GM19193 (cell line): ENCODE data around the gene CSTPP1.

ENCODE experiments used
- POLR2A ChIP-seq: IDR thresholded peaks from 4 replicates; pipeline ENCODE4 v1.6.1; 2011; ENCODE audit not compliant: insufficient read depth, insufficient read length; ENCODE audit errors: extremely low read depth

The CSTPP1 gene

DNA sequence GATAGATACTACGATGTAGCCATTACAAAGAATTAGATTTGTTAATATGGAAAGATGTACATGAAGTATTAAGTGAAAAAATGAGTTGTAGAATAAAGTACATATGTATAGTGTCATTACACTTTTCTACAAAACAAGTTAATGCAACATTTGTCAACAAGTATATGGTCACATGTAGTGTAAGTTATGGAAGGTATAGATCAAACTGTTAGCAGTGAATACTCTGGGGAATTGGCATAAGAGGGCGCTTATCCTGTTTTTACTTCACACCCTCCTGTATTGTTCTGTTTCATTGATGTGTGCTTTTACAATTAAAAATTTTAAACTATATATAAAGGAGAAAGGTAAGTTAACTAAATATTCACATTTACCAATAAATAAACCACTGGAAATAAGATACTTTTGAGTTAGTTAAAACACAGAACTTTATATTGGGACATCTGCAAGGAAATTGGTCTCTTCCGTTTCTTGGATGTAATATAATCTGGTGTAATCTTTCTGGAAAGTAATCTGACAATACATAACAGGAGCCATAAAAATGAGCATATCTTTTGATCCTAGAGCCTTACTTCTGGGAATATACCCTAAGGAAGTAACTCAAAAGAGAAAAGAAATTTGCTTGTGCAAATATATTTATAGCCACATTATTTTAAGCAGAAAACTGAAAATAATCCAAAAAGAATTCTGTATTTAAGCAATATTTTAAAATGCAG lies 34.5 kb downstream of the CSTPP1 start:
- TF ChIP-seq POLR2A: no peak

DNA sequence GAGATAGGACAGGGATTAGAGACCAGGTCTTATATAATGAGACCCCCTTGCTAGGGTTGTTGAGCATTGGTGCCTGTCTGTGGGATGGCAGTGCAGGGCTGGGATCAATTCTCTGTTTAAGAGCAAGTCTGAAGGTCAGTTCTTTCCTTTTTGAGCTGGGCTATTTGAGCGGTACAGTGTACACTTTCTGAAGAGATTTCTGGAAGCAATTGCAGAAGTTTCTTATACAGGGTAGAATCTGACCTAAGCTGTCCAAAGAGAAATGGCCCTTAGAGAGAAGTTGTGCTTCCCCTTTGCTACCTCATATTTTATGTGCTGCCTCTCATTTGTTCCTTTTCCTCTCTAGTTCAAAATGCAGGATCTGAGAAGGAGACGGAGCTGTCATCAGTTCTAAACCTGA lies 35.8 kb downstream of the CSTPP1 start:
- no peak for TF ChIP-seq POLR2A

DNA sequence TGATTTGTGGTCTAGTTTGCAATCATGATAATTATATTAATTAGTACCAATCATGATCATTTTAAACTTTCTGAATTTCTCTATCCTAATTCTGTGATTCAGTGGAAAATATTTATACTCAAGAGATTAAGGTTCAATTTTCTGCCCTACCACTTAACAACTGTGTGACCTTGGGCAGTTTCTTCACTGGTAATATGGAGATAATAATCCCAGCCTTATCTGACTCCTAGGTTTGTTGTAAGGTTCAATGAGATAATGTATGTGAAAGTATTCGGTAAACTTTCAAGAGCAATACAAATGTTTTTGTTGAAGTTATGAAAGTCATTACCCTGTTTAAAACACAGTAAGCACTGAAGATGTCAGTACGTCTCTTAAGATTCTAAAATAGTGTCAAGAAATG lies 36.3 kb downstream of the CSTPP1 start:
- no peak for TF ChIP-seq POLR2A

DNA sequence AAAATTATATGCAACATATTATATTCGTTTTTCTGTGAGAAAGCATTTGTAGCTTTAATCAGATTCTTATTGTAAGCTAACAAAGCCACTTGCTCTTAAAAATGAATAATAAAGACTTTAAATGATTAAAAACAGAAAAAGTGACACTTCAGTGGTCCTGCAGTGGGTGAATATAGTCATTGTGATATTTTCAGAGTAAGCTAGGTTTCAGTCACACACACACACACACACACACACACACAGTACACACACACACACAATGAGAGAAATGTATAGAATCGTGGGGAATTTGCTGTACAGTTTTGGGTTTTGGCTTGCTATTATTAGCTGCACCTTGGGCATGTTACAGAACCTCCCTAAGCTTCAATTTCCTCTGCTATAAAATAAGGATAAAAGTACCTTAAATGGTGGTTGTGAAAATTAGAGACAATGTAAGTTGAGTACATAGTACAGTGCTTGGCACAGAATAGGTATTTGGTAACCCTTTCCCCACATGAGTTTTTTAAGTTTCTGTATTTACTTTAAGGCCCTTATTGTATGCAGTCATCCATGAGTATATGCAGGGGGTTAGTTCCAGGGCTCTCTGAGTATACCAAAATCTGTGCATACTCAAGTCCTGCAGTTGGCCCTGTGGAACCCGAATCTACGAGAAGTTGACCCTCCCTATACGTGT lies 39.8 kb downstream of the CSTPP1 start:
- TF ChIP-seq POLR2A: no peak

DNA sequence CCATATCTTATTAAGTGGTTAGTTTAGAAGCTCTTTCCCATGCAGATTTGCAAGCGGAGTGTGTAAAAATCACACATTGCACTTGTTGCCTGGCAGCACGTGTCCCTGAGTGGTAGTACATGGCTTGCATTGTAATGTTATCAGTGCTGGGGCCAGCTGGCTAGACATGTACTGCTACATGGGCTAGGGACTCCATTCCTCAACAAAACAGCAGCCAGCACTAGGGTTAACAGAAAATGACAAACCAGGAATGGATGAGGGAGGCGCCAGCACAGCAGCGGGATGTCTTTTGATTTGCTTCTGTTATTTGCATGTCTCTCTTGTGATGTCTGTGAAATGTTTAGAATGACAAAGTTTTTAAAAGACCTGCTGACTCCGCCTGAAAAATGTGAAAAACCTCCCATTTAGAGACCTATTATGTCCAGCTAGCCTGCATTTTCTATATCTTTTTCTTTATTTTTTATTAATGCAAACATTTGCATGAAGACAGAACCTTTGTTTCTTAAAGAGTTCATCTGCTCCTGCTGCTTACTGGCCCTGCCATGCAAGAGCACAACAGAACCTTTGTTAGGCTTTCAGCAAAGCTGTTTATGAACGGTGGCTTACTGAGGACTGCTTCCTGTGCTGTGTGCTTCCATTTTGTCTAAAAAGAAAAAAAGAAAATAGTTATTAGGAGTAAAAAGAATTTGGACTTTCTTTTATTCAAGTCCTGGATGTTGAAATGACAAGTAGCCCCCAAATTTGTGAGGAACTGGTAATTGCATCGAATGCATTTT lies 40.7 kb downstream of the CSTPP1 start:
- TF ChIP-seq POLR2A: no peak

DNA sequence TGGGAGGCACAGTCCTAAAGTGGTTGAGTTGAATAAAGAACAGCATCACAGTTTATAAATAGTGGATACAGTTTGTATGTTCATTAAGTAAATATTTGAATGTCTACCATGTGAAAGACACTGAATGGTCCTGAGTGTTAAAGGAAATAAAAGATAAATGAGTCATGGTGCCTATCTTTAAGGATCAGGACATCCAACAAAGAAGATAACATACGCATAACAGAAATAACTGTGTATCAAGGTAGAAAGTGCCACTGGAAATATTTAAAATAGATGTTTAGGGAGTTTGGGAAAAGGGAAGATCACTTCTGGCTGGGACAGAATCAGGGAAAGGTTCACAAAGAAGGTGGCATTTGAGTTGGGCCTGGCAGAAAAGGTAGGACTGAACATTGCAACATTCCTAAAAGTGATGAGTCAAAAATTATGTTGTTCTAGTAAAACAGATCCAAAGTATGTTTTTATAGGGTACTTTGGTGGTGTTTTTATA lies 41.5 kb downstream of the CSTPP1 start:
- no peak for TF ChIP-seq POLR2A

DNA sequence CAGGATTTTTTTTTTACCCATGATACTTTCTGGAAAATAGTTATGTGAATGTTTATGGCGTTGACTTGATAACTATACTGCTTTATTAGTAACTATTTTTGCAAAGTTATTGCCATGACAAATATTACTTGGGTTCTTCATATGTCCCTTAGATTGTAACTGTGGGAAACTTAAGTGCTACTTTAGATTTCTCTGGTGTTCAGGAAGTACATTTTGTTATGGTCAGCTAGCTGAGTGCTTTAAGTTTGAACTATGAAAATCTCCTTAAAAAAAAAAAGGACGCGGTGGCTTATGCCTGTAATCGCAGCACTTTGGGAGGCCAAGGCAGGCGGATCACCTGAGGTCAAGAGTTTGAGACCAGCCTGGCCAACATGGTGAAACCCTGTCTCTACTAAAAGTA lies 42.8 kb downstream of the CSTPP1 start:
- TF ChIP-seq POLR2A: no peak

DNA sequence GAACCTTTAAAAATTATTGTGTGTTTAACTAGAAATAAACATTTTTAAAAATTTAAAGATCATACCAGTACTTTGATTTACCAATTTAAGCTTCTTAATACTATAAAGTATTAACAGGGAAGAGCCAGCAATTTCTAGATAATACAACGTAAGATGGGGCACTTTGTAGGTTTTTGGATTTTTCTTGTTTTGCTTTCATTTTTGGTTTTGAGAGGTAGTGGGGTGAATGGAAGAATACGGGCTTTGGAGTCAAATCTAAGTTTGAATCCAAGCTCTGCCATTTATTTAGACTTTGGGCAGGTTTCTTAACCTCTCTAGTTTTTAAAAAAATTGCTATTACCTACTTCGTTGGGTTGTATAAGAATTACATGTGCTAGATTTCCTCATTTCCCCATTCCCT lies 44.9 kb downstream of the CSTPP1 start:
- no peak for TF ChIP-seq POLR2A

DNA sequence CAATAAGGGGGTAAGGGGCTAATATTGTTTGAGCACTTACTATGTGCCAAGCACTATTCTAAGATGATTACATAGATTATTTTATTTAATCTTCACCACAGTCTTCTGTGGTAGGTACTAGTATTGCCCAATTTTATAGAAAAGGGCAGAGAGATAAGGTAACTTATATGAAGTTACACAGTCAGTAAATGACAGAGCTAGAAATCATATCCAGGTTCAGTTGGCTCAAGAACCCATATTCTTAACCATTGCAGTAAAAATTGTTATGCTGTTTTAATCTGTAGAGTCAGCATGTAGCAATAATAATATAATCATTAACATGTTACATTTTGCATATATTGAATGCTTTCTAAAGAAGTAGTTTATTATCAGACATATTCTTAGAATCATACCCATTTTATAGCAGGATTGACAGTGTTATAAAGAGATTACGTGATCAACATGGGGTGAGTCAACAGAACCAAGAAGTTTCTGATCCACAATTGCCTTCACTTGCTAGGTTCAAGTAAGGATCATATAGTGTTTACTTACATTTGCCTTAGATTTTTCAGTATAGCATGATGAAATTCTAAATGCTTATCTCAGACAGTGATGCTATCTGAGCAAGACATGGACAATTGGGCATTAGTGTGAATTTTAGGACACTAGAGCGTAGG lies 46.4 kb downstream of the CSTPP1 start:
- TF ChIP-seq POLR2A: no peak

DNA sequence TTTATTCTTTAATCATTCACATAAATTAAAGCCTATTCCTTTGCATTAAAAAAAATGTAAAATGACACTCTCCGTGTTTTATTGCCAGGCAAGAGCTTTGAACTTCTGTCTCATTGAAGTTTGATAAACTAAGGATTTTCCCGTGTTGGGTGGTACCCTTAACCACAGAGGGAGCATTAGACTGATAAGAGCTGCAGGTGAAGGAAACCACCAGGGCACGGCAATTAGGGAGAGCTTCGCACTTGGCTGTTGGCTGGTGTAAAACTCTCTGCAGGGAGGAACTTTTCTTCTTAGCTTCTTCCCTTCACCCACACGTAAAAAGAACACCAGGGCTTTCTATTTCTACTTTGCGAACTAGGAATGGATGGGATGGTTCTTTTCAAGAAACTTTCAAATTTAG lies 47.0 kb downstream of the CSTPP1 start:
- TF ChIP-seq POLR2A: no peak

DNA sequence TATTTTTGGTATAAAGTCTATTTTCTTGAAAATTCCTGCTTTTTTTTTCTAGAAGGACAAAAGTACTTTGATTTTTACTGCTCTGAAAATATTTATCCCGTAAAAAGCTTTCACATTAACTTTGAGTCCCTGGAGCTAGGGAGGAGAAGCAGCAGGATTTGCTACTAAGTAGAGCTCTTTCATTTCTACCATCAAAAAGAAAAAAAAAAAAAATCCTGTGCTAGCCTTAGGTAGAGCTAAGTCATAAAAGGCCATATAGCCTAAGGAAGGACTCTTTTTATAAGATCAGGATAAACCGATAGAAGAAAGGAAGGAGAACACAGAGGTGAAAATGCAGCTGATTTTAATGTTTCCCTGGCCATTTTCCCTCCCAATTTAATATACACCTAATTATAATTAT lies 48.0 kb downstream of the CSTPP1 start:
- TF ChIP-seq POLR2A: no peak

DNA sequence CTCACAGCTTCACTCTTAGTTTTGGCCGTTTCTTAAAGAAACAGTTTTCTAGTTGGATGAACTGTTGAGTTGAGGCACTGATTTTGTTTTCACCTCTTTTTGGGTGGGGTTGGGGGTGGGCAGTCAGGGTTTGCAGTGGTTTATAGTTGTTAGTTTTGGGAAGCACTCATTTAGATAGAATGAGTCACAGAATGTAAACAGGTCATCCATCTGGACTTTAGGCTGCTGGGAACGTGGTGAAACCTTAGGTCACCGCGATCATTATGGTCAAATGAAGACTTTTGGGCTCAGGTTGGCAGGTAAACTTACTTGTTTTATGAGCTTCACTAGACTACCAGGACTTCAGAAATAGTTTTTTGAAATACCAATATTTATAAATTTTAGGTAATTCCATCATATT lies 48.4 kb downstream of the CSTPP1 start:
- no peak for TF ChIP-seq POLR2A

DNA sequence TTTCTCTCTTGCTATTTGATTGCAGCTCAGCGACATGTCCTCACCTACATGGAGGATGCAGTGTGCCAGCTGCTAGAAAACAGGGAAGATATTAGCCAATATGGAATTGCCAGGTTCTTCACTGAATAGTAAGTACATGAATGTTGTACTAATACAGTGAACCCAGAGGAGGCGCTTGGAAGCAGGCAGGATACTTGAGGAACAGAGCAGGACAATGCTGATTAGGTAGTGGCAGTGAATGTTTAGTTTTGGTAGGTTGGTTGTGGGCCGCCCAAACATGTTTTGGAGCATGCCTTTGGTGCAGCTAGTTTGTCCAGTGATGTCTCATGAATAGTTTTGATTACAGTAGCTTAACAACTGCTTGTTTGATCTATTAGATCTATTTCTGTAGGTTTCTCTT lies 50.6 kb downstream of the CSTPP1 start:
- no peak for TF ChIP-seq POLR2A

DNA sequence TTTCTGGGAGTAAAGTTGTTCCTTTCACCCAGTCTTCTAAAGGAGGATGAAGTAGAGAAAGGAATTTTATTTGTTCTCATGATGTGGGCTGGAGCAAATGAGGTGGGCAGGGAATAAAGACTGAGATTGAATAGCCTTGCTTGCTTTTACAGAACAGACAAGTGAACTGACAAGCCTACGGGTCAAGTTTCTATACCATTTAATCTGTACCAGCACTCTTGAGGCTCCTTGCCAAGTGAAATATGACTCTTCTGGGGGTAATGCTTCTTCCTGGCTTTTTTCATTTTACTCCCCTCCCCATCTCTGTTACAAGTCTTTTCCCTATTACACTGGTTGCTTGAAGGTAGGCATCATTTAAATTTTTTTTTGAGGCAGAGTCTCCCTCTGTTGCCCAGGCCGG lies 54.8 kb downstream of the CSTPP1 start:
- TF ChIP-seq POLR2A: no peak

DNA sequence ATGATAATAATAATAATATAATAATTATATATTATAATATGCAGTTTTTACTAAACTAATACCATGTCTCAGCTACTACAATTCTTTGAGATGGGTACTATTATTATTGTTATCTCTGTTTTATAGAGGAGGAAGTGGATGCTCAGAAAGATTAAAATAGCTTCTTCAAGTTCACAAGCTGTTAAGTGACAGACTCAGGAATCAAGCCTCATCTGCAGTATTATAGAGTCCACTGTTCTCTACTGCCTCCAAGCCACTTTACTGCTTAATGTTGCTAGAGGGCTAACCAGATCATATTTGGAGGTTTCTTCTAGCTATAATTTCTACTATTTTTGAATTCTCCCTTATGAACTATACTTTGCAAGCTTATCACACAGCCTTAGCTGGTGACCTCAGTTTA lies 62.7 kb downstream of the CSTPP1 start:
- no peak for TF ChIP-seq POLR2A
